ENCODE data around the gene DLGAP1.

DNA sequence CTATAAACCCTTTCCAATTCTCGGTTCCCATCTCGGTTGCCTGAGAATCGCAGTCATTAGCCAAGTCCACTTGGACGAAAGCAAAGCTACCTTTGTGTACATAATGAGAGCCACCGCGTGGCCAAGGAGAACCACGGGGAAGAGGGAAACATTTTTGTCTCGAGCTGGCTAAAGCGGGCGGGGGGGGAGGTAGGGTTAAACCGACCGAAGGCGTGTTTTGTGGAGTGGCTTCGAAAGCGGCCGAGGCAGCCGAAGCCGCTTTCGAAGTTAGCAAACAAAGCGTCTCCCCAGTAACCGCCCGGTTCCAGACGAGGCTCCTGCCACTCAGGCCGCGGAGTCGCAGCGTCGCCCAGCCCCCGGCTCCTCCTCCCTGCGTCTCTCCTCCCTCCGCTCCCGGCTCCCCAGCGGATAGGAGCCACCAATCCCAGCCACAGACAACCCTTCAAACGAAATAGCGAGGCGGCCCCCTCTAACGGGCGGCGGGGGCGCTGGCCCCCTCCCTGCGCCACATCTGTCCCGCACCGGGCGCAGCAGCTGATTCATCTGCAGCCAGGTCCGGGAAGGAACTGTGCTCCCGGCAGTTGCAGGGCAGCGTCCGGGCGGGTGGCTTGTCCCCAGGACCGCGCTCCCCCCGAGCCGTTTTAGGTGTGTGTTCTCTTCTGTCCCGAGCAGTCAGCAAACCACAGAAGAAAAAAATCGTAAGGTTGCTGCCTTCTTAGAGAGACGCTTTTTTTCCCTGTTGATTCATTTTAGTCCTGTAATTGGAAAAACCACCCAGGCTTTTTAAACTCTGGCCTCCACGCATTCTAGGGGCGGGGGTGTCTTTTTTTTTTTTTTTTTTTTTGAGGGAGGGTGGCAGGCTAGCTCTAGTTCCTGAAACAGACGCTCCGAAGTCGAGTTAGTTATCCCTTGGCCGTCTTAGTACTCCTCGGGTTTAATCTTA is 1006.9 kb downstream of the DLGAP1 start:
- TF ChIP-seq, protein P1, sequence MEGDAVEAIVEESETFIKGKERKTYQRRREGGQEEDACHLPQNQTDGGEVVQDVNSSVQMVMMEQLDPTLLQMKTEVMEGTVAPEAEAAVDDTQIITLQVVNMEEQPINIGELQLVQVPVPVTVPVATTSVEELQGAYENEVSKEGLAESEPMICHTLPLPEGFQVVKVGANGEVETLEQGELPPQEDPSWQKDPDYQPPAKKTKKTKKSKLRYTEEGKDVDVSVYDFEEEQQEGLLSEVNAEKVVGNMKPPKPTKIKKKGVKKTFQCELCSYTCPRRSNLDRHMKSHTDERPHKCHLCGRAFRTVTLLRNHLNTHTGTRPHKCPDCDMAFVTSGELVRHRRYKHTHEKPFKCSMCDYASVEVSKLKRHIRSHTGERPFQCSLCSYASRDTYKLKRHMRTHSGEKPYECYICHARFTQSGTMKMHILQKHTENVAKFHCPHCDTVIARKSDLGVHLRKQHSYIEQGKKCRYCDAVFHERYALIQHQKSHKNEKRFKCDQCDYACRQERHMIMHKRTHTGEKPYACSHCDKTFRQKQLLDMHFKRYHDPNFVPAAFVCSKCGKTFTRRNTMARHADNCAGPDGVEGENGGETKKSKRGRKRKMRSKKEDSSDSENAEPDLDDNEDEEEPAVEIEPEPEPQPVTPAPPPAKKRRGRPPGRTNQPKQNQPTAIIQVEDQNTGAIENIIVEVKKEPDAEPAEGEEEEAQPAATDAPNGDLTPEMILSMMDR (IDR thresholded peaks at IDR 0.05), result peak in 1 of 4 donors; percentile 20
- peak; percentile 97 for TF ChIP-seq POLR2A (IDR thresholded peaks at IDR 0.05)

Data from right lobe of liver (tissue), 4 donors.